Jurkat, Clone E6-1 (cell line): ENCODE data around the gene ANAPC16.
"Not testable (repeated sequence)": the region's sequence is repeated elsewhere in the genome, so short reads cannot be mapped to it uniquely, and the experiment has no call there.

ENCODE experiments used
- DNase-seq: peaks from one replicate; pipeline ENCODE4 v3.0.0-alpha.2; 2011; ENCODE audit warnings: low read depth, low spot score
- H3K4me3 ChIP-seq: 2 replicates; pipeline ENCODE4 v1.5.1; 2011; ENCODE audit warnings: mild to moderate bottlenecking, low read length, control low read depth, moderate library complexity

ANAPC16 gene

DNA sequence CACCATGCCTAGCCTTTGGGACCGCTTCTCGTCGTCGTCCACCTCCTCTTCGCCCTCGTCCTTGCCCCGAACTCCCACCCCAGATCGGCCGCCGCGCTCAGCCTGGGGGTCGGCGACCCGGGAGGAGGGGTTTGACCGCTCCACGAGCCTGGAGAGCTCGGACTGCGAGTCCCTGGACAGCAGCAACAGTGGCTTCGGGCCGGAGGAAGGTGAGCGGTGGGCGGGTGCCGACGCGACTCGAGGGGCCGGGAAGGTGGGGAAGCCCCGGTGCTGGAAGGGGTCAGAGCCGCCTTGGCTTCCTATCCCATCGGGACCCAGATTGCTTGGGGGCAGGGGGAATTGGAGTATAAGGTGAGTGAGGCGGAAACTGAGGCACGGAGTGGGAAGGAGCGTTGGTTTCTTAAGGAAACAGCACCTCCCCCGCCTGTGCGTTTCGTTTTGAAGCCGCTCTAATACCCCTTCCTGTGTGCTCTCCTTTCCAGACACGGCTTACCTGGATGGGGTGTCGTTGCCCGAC is 58.5 kb downstream of the ANAPC16 start:
- DNase-seq: no peak
- H3K4me3 ChIP-seq: peak overlapping the region; percentile 99

DNA sequence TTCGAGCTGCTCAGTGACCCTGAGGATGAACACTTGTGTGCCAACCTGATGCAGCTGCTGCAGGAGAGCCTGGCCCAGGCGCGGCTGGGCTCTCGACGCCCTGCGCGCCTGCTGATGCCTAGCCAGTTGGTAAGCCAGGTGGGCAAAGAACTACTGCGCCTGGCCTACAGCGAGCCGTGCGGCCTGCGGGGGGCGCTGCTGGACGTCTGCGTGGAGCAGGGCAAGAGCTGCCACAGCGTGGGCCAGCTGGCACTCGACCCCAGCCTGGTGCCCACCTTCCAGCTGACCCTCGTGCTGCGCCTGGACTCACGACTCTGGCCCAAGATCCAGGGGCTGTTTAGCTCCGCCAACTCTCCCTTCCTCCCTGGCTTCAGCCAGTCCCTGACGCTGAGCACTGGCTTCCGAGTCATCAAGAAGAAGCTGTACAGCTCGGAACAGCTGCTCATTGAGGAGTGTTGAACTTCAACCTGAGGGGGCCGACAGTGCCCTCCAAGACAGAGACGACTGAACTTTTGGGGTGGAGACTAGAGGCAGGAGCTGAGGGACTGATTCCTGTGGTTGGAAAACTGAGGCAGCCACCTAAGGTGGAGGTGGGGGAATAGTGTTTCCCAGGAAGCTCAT is 59.0 kb downstream of the ANAPC16 start:
- no peak for DNase-seq
- peak overlapping the region; percentile 99 for H3K4me3 ChIP-seq

DNA sequence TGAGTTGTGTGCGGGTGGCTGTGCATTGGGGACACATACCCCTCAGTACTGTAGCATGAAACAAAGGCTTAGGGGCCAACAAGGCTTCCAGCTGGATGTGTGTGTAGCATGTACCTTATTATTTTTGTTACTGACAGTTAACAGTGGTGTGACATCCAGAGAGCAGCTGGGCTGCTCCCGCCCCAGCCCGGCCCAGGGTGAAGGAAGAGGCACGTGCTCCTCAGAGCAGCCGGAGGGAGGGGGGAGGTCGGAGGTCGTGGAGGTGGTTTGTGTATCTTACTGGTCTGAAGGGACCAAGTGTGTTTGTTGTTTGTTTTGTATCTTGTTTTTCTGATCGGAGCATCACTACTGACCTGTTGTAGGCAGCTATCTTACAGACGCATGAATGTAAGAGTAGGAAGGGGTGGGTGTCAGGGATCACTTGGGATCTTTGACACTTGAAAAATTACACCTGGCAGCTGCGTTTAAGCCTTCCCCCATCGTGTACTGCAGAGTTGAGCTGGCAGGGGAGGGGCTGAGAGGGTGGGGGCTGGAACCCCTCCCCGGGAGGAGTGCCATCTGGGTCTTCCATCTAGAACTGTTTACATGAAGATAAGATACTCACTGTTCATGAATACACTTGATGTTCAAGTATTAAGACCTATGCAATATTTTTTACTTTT is 59.7 kb downstream of the ANAPC16 start:
- DNase-seq: no peak
- H3K4me3 ChIP-seq: peak overlapping the region; percentile 99

DNA sequence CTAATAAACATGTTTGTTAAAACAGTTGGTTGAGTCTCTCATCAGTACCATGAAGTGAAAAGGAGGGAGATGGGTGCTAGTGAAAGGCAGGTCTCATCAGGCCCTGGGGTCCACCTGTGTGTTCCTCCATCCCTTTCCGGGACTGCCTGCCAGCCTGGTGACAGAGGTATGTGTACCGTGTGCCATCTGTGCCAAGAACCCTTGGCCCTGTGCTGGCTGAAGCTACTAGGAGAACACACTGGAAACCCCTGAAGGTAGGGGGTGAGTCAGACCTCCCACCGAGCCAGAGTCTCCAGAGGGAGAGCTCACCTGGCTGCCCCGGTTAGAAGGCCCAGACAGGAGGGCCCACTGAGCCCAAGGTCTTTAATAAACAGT is 60.2 kb downstream of the ANAPC16 start:
- DNase-seq: no peak
- H3K4me3 ChIP-seq: peak overlapping the region; percentile 99

DNA sequence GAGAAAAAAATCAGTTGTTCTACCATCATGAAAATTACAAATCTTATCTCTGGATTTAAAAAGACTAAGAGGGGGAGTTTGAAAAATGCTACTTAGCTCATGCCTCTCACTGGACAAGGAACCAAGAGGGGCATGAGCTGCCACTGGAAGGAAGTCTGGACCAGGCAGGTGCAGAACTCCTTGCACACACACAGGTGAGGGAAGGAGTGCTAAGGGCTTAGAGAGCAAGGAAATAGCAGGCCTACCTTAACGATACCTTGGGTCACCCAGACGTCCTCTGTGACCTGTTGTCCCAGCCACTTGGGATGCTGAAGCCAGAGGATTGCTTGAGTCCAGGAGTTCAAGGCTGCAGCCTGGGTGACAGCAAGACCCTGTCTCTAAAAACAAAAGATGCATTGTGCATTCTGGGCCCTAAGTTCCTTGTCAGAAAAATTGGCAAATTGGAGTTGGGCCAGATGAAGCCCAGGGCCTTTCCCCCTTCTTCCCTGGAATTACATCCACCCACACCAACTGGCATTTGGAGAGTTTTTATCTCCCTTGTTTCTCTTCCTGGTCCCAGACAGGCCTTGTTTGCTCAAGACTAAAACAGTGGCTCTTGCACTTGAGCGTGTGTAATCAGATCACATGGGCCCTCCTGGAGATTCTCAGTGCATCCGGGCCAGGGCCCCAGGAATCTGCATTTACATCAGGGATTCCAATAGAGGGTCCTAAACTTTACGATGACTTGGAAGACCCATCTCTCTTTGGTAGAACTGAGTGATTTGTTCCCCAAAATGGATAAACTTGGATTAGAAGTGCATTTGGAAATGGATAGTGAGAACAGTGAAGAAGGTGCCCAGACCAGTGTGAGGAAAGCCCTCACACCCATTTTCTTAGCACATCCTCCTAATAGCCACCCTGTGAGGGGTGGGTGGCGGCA is 60.9 kb downstream of the ANAPC16 start:
- DNase-seq: no peak
- H3K4me3 ChIP-seq: no peak overlapping the region

DNA sequence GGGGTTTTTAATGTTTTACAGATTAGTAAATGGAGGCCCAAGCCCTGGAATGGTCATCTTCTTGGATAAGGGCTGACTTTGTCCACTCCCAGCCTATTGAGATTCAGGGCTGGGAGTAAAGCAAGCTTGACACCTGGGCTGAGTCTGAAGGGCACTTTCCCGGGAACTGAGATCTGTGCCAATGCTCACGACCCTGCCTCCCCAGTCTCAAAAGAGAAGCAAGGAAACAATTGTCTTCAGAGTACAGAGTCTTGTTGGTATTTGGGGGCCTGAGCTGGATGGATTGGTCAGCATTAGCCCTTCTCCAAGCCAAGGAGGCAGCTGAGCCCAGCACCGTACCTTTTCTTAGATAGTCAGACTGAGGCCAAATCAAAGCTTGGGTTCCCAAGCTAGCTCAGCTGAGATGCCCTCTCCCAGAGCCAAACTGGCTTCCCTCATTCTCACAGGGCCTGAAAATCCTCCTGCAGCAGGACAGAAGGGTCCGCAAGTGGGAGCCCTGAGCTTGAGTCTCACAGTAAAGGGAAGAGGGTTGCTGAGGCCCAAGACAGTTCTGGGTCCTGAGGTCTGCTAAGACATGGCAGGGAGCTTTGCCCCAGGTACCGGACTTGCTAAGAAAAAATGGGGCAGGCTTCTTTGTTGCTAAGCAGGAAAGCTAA is 61.7 kb downstream of the ANAPC16 start:
- H3K4me3 ChIP-seq: no peak overlapping the region

DNA sequence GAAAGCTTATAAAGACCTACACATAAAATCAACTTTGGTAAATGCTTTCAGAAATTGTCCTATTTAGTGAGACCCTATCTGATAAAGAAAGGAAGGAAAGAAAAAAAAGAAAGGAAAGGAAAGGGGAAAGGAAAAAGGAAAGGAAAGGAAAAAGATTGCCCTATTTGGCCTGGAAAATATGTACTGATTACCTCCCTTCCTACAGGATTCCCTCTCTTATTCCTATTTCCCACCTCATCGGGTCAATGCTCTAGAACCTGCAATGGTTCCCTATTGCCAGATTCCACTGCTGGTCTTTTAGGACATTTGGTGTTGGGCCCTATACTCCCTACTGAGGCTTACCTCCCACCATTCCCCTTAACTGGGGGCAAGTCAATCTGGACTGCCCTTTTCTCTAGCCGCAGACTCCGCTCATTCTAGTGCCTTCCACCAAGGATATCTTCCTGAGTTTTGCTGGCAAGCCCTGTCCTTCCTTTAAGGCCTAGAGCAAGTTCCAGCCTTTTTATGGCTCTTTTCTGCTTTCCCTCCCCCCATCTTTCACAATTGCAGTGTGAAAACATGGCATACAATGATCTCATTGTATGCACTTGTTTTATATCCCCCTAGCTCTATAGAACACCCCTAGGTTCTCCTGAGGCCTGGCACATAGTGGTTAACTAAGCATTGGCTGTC is 62.3 kb downstream of the ANAPC16 start:
- H3K4me3 ChIP-seq: no peak overlapping the region
- no peak for DNase-seq

More for the DNA sequence above, 61.7 kb downstream of the ANAPC16 start:
- DNase-seq: no peak

DNA sequence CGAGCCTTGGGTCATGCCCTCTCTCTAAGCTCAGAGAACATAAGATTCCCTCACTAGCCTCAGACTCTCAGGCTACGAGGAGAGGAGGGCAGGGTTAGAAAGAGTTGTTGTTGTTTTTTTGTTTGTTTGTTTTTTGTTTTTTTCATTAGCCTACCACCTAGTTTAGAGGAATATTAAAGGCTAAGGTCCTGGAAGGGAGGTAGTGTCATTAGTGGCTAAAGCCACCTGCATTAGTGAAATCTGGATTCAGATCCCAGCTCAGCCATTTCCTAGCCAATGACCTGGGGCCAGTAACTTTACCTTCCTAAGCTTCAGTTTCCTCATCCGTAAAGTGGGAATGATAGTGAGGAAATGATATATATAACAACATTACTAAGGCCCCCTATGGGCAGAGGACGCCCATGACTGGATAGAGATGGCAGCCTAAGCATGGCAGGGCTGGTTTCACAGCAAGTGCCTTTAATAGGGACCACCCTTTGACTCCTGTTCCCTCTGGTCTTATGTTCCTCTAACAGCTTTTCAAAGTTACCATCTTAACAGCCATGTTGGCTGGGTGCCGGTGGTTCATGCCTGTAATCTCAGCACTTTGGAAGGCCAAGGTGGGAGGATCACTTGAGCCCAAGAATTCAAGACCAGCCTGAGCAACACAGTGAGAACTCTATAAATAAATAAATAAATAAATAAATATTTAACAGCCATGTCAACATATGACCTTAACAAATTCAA is 63.0 kb downstream of the ANAPC16 start:
- DNase-seq: no peak
- no peak overlapping the region for H3K4me3 ChIP-seq

DNA sequence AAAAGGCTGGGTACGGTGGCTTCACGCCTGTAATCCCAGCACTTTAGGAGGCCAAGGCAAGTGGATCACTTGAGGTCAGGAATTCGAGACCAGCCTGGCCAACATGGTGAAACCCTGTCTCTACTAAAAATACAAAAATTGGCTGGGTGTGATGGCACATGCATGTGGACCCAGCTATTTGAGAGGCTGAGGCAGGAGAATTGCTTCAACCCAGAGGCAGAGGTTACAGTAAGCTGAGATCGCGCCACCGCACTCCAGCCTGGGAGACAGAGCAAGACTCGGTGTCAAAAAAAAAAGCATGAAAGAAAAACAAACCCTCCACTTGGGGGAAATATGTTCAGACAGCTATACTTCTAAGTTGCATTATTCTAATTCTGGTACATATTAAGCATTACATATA is 63.8 kb downstream of the ANAPC16 start:
- not testable (repeated sequence) for H3K4me3 ChIP-seq, DNase-seq

DNA sequence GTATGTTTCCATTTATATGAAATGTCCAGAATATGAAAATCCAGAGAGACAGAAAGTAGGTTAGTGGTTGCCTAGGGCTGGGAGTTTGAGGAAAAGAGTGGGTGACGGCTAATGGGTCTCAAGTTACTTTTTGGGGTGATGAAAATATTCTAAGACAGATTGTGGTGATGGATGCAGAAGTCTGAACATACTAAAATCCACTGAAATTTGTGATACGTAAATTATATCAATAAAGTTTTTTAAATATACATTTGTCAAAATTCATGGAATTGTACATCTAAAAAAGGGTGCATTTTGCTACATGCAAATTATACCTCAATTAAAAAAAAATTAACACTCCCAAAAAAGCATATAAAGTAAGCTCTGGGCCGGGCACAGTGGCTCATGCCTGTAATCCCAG is 67.3 kb downstream of the ANAPC16 start:
- DNase-seq: no peak
- H3K4me3 ChIP-seq: no peak overlapping the region
